A549 treated with AZD9567 at 1 μM for 4 hours (cell line): ENCODE data around the gene SCOC. TPM values are rescaled to one million over a fixed set of nuclear protein-coding genes. Genes with fewer than 3 reads are reported as not detected.

Experiments
- total RNA-seq: library from RNA; stranded (reverse); fragments of 200-300 nt; extraction: Qiagen RNA extraction; gene quantifications from 5 replicates; pipeline ENCODE4 v1.2.3, GENCODE V29; 2022; ENCODE audit not compliant: insufficient read depth

Gene SCOC
- 21.6 to 39.3 TPM (median 35.8 TPM) in 5 replicates for total RNA-seq

GRCh38 chr4:140373328-140374129 lies at the start of gene SCOC:
Gene SCOC (plus strand): TSS chr4:140373646. CDS start chr4:140379171, 5,525 bp downstream.

GRCh38 chr4:140427106-140427918 lies 53.9 kb downstream of the SCOC start, which contains the start of gene CLGN:
Gene CLGN (minus strand): TSS chr4:140427648. CDS start chr4:140413078, 14,570 bp downstream.

Other genes starting within 250 kb of the SCOC start
- 12.0 to 14.2 TPM (median 13.7 TPM) in 5 replicates for gene MAML3, start 219.5 kb upstream of the SCOC start, total RNA-seq
- 4.7 to 7.7 TPM (median 5.5 TPM) in 5 replicates for gene CLGN, start 54.0 kb downstream of the SCOC start, total RNA-seq
- not detected in 5 replicates for gene MGAT4D, start 124.6 kb downstream of the SCOC start, total RNA-seq
- 8.7 to 13.6 TPM (median 11.7 TPM) in 5 replicates for gene ELMOD2, start 150.5 kb downstream of the SCOC start, total RNA-seq
- 0.07 to 0.11 TPM (median 0.08 TPM) in 4 of 5 replicates, not detected in the other for gene UCP1, start 195.3 kb downstream of the SCOC start, total RNA-seq